Measurements from ENCODE around the gene LYST.

The LYST gene

DNA sequence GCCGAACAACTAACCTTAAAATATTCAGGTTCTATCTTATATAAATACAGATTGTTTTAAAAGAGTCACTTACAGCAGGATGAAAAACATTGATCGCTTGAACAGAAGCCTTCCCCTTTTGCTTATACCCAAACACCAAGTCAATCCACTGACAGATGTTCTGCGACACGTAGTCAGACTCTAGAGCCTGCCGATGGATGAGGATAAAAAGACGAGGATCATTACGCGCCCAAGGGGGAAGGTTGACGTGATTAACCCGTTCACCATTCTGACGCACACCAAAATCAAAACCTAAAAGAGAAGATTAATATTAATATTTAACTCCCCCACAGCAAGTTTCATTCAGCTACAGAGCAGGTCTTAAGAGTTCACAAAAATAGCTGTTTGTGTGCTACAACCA is 157.7 kb downstream of the LYST start:
- no peak for DNase-seq

- DNase-seq: no peak
Measured at GRCh38 chr1:235708390-235708962, 158.2 kb downstream of the LYST start.

GRCh38 chr1:235703506-235703905 is 163.2 kb downstream of the LYST start:
- no peak for DNase-seq

GRCh38 chr1:235702412-235702811 is 164.3 kb downstream of the LYST start:
- DNase-seq: no peak

DNA sequence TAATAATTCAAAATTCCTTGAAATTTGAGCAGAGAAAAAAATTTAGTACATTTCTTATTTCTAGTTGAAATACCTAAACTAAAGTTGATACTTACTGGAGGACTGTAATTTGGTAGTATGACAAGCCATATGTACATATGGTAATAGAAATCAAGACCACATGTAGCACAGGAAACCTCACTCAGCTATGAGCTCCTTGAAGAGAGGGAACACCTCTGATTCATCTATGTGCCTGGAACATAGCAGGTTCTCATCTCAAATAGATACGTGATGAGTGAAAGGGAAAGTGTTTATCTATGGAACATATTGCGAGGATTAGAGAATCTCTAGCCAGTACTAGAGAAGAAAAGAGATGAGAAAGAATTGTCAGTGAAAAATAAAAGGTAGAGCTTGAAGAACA is 169.2 kb downstream of the LYST start:
- no peak for DNase-seq

DNA sequence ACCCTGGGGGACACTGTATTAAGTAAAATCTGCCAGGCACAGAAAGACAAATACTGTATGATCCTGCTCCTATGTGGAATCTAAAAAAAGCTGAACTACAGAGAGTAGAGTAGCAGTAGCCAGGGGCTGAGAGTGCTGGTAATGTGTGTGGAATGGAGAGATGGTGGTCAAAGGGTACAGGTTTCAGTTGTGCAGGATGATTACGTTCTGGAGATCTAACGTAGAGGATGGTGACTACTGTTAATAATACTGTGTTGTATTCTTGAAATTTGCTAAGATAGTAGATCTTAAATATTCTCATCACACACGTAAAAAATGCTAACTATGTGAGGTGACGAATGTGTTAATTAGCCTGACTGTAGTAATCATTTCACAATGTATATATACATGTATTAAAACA is 177.3 kb downstream of the LYST start:
- DNase-seq: no peak

DNA sequence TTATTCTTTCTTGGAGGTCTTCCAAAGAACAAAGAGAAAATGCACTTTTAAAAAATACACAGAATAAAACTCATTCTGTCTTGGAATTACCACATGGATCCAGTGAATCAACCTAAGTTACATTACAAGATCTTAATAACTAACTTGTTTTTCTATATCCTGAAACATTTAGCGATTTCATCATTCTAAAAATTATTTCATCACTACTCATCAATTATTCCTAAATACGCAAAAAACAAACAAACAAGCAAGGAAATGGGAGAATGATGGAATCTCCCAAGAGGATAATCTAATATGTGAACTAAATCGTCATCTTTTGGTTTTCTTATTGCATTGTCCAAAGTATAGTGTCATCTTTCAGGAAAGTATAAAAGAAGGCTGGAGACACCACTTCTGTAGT is 178.6 kb downstream of the LYST start:
- DNase-seq: no peak

DNA sequence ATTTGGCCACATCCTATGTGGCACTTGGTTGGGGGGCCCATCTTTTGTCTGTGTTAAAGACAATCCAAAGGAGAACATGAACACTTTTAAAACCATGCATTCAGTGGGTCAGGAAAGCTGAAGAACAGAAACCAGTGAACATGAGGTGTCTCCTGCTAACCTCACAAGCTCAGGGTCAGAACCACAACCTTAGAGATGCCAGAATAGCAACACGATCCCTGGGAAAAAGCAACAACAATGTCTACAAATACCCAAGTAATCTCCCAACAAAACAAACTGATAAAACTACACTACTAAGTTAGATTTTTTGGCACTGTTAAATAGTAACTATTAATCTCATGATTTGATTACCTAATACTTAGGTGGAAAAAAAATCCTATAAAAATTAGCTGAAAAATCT is 183.1 kb downstream of the LYST start:
- DNase-seq: no peak

GRCh38 chr1:235682216-235682615 is 184.5 kb downstream of the LYST start:
- DNase-seq: no peak

GRCh38 chr1:235679644-235680043 is 187.1 kb downstream of the LYST start:
- DNase-seq: no peak

- DNase-seq: no peak
Measured at GRCh38 chr1:235679005-235679404, 187.7 kb downstream of the LYST start.

- no peak for DNase-seq
Measured at GRCh38 chr1:235675152-235675890, 191.4 kb downstream of the LYST start.

DNA sequence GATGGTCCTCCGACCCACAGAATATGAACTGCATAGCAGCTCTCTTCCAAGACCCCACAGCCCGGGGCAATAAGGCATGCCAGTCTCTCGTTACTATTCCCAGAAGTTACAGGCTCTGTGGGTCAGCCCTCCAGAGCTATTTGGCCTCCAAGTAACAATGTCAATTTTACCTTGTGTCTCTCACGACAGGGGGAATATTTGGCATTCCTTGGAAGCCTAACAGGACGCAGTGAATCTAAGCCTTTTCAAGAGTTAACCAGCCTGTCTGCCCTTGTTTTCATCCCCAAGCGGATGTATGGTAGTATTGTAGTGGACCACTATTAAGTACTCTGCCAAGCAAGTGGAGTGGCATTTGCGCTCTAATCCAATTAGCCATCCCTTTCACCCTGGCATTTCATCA is 192.7 kb downstream of the LYST start:
- no peak for DNase-seq

- no peak for DNase-seq
Measured at GRCh38 chr1:235671992-235672391, 194.7 kb downstream of the LYST start.

DNA sequence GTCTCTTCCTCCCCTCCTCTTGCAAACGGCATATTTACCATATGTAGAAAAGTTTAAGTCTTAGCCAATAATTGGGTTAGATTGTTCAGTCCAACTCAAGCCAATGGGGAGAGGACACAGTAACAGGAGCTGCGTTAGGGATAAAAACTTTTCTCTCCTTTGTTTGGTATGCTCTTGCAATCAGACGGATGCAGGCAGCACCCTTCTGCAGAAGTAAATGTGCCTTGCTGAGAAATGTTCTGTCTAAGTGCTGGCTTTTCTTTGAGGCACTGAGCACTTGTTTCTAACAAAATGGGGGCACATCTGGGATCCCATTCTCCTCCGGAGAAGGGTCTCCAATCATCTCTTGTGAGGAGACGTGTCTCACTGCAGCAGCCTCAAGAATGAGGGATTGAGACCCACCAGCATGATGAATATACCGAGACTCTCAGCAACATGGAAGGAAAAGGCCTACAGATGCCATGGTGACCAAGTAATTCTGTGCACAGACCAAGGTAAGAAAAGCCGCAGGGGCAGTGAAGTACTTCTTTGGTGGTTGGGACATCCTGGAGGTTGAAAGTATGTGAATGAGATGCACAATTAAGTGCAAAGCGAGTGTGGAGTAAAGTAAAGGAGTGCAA is 196.4 kb downstream of the LYST start:
- no peak for DNase-seq

- DNase-seq: no peak
Measured at GRCh38 chr1:235669277-235669676, 197.4 kb downstream of the LYST start.

- DNase-seq: no peak
Measured at GRCh38 chr1:235663628-235664027, 203.1 kb downstream of the LYST start.

GRCh38 chr1:235661568-235661967 is 205.1 kb downstream of the LYST start:
- no peak for DNase-seq

DNA sequence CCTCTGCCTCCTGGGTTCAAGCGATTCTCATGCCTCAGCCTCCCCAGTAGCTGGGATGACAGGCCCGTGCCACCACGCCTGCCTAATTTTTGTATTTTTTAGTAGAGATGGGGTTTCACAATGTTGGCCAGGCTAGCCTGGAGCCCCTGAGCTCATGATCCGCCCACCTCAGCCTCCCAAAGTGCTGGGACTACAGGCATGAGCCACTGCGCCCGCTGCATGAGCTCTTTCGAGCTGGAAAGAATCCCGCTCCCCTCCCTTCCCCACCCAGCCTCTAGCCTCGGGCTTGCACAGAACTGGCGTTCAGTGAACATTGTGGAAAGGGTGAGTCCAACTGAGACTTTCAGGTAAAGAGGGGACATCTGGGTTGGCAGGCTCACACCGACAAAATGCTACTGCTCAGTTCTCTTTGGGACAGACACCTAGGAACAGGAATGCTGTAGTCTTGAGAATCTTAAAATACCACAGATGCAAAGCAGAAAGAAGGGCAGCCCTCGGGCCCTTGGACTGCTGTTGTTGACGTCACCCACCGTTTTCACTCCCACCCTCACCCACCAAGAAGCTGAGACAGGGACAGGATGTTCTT is 207.4 kb downstream of the LYST start:
- no peak for DNase-seq

GRCh38 chr1:235657747-235658526 is 208.8 kb downstream of the LYST start:
- DNase-seq: no peak

DNA sequence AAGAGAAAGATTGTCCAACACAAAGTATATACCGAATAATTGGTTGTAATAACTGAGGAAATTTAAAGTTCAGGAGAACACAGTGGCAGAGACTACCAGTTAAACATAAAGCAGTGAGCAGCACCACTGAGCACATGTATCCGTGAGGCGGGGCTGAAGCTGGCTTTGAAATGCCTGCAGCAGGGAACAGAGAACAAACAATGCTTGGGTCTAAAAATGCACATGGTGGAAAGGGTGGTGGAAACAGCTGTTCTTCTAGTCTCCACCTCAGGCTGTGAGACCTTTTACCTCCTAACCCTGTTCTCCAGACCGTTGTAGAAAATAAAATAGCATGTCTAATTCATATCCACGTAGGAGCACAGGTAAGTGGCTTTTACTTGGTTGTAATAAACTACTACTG is 209.4 kb downstream of the LYST start:
- DNase-seq: no peak

GRCh38 chr1:235652364-235652763 is 214.3 kb downstream of the LYST start:
- DNase-seq: no peak

GRCh38 chr1:235651170-235651806 is 215.4 kb downstream of the LYST start:
- DNase-seq: no peak
